NCI-H524 (cell line): ENCODE data around the gene STIMATE.

Experiments
- DNase-seq, 2 experiments: peaks; one replicate each; lab custom pipeline; 2025; lab: John Stamatoyannopoulos, UW

Gene STIMATE

DNA sequence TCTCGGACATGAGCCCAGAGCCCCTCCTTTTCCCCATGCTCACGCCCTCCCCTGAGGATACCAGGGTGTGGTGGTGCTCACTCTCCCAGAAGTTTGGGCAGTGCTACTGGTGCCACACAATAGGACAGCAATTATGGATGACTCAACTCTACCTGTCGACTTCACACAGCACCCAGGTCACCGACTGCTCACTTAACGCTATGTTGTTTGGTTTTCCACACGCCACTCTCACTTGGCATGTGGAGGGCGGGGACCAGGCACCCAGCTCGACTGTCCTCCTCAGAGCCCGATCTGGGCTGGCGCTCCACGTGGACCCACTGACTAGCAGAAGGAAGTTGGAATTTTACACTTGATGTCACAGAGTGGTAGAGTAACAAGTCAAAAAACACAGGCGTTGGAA, 30.9 kb downstream of the STIMATE start:
- DNase-seq, result no peak

DNA sequence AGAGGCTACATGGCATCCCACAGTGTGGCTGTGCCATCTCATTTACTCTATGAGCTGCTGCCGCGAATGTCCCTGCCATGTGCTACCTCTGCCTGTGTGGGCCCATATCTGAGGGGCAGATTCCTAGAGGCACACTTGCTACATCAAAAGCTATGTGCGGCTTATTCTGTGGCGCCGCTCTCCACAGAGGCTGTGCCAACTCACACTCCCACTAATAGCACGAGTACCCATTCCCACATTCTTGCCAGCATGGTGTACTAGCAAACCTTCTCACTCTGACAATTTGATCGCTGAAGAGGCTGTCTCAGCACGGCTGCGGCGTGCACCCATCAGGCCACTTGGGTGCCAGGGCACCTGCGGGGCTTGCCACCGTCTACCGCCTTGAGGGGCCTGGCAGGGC, 31.4 kb downstream of the STIMATE start:
- DNase-seq, result no peak

- DNase-seq, result peak in 1 of 2 experiments; percentile 68
These were observed 37.0 kb downstream of the STIMATE start for GRCh38 chr3:52860424-52860768.

DNA sequence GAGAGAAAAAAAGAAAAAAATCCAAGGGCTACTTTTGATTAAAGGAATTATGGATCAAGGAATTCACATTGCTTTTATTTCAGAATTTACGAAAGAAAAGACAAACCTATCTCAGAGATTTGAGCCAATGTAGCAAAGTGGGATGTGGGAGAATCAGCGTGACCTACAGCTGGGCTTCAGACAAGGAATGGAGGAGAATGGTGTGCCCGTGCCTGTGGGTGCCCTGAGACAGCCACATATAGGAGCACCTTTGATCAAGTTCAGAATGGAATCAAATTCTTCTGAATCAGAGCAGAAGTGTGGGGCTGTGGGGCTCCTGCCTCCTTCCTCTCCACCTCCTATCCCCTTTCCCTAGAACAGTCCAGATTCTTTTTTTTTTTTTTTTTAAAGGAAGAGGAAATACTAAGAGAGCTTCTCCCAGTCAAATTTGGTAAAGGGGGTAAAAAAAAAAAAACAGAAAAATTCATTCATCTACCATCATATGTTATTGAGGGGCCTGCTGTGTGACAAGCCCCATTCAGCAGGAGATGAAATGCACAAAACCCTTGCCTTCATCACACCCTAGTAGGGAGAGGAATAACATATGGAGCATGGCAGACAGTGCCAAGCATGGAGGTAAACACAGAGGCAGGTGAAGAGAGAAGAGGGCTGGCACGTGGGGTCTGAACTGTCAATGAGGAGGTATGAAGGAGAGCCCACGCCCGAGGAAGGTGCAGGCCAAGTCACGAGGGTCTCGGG, 37.5 kb downstream of the STIMATE start:
- no peak for DNase-seq

DNA sequence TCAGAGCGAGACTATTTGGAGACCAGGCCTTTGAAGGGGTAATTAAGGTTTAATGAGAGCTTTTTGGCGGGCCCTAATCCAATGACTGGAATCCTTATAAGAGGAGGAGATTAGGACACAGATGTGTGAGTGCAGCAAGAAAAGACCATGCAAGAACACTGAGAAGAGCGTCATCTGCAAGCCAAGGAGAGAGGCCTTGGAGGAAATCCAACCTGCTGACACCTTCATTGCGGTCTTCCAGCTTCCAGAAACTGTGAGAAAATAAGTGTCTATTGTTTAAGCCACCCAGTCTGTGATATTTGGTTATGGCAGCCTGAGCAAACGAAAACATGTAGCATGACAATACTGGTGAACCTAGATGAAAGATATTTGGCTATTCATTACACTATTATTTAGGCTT, 39.5 kb downstream of the STIMATE start:
- DNase-seq, result peak; percentile 85 to 96

DNA sequence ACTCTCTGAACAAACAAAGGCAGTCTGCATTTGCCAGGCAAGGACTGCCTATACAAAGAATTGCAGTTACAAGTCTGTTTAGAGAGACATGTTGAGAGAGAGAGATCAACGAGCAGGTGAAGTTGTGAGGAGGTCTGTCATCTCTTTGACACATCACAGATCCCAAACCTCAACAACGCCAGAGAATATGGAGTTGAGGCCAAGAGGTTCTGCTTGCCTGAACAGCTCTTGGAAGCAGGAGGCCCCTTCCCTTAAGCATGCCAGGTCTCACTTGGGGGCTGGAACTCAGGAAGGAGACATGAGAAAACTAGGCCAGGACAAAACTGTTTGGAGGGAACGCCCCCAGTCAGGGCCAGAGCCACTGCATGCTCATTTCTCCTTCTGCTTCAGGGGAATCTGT, 40.2 kb downstream of the STIMATE start:
- DNase-seq, result no peak

DNA sequence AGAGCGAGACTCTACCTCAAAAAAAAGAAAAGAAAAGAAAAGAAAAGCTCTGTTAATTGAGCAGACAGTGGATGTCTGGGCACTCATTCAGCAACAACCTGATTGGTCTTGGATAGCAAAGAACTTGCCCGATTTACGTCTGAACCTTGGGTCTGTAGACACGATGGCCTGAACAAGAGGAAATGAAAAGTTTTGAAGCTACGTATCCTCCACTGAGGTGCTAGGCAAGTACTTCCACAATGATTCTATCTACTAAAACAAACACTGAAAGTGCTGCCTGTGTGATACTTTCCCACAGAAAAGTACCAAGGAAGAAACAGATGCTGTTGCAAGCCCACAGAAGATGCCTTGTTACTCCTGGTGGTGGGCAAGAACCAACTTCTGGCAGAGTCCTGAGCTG, 40.7 kb downstream of the STIMATE start:
- DNase-seq, result no peak

DNA sequence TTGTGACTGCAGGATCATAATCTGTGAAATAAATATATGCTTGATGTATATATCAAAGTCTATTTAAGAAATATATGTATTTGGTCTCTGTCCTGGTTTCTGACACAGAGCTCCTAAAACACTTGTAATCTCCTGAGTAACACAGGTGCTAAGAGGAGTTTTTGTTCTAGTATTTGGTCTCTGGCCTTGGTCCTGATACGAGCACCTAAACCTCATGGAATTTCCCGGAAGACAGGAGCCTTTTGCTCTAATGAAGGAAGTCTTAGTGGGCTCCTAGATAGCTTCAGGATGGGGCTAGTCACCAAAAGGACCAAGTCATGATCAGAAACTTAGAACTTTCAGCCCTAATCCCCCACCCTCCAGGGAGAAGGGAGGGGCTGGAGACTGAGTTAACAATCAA, 43.3 kb downstream of the STIMATE start:
- no peak for DNase-seq

DNA sequence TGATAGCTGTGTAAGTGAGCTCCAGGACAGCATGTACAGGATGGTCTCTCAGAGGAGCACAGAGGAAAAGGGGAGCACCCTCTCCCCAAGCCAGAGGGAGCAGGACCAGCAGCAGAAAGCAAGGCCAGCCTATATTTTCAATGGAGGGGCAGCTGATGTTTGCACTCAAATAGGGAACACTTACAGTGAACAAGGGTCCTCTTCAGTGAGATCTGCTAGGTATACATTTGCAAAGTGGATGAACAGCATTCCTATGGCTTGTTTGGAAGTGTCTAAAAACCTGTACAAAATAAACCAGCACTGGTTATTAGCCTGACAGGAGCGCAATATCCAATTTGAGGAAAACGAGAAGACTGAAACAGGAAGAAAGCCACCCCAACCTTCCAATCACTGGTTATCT, 44.9 kb downstream of the STIMATE start:
- DNase-seq, result no peak

DNA sequence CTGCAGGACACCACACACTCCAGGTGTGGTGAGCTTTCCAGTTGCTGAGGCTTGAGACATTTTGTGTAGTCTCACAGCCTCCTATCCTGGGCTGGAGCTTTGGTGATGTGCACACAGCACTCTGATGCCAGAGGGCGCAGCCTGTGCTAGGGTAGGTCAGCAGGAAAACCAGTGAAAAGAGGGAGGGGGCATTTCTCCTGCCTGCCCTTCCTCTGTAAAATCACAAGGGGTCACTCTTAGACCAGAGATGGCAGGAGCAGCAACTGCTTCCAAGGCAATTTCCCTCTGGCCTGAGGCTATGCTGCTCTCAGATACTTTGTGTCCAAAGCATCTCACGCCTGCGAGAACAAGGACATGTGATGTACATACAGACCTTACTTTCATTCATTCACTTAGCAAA, 46.0 kb downstream of the STIMATE start:
- peak in 1 of 2 experiments; percentile 66 for DNase-seq

DNA sequence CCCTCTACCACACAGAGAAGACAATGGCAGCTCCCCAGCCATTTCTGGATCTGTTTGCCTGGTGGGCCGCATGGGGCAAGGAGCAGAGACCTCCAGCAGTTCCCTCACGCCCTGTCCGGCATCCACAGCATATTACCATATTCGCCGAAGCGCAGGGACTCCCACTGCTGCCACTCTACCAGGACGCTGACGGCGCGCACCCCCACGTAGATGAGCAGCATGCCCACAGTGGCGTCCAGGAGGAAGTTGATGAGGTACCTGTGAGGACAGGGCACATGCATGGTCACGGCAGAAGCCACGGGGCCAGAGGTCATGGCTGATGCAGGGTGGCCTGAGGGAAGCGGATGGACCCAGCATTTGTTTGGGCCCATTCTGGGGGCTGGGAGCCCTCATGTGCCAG, 47.7 kb downstream of the STIMATE start:
- DNase-seq, result no peak

DNA sequence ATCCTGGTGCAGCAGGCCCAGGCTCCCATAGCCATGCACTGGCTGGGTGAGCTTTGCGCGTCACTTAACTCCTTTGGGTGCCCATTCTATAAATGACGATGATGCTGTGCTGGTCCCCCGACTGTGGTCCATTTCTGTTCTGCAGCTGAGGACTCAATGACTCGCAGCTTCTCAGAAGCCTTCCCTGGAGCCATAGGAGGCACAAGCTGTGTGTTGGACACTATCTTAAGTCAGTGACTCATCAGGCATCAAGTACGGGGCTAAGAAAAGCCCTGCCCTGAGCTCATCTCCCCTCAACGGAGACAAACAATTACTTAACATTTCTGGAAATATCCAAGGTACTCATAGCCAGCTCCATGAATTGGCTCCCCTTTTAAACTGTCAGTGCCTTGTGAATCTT, 48.7 kb downstream of the STIMATE start:
- no peak for DNase-seq

DNA sequence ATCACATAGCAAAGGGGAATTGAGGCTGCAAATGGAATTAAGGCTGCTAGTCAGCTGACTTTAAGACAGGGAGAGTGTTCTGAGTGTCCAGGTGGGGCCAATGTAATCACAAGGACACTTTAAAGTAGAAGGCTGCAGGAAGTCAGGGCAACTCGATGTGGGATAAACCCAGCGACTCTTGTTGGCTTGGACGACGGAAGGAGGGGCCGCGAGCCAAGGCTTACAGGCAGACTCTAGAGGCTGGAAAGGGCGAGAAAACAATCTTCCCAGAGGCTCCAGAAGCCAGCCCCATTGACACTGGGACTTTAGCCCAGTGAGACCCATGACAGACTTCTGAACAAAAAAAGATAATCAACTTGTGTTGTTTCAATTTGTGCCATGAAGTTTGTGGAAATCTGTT, 49.6 kb downstream of the STIMATE start:
- DNase-seq, result no peak

DNA sequence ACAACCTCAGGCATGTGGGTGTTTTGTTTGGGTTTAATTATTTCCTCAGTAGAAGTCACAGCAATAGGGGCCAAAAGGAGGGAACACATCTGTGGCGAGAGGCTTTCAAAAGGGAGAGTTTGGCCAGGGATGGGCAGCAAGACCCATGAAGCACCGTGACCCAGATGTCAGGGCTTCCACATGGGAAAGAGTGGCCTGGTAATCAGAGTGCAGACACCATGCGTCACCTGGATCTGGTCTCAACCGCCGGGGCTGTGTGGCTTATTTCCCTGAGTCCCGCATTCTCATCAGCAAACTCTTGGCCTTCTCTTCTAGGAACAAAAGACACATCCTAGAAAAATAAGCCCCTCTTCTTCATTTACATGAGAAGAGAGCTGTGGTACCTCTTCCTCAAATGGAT, 50.1 kb downstream of the STIMATE start:
- no peak for DNase-seq

- DNase-seq, result peak; percentile 17 to 71
These were observed 50.8 kb downstream of the STIMATE start for GRCh38 chr3:52846432-52846965.

DNA sequence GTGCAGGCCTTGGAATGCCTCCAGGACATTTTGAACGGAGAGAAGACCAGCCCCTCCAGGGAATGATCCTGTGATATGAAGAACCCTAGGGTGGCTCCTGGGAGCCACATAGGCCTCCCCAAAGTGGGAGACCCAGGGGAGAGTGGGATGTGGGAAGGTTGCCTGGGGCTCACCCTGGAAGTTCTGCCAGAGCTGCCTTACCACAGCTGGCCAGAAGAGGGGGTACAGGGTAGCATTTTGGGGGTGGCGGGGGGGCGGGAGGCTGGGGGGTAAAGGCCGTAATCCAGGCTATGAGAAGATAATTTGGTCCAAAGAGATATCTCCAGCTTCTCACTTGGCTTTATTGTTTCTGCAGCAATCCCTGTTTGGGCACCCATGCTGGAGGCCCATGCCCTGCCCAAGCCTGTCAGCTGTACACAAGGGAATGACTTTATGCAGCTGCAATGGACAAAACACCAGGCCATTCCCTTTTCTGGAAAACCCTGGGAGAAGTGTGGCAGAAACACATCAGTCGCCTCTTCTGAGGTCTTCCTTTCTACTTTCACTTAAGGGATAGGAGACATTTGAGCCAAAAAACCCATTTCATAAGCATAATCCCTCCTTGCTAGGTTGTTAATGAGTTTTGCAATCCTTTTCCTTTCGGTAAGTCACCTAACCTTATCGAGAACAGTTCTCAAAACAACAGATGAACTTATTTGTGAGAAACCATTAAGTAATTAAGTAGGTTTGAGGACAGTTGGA, 51.5 kb downstream of the STIMATE start:
- DNase-seq, result peak in 1 of 2 experiments; percentile 54

DNA sequence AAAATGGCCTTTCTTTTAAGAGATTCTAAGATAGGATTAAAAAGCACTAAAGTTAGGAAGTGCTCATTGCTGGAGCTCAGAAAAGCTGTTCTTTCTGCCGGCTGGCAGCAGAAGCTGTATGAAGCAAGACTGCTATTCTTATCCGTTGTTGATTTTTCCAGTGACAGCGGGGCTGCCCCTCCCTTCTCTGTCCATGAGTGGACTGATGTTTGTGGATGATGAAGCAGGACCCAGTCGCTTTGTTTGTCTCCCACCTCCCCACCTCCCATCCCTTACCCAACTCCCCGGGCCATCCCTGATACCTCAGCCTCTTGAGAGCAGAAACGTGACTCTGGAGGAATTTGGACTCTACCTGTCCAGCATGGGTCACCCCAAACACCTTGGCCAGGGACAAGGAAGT, 52.2 kb downstream of the STIMATE start:
- no peak for DNase-seq

- DNase-seq, result no peak
These were observed 52.9 kb downstream of the STIMATE start for GRCh38 chr3:52844290-52844975.

DNA sequence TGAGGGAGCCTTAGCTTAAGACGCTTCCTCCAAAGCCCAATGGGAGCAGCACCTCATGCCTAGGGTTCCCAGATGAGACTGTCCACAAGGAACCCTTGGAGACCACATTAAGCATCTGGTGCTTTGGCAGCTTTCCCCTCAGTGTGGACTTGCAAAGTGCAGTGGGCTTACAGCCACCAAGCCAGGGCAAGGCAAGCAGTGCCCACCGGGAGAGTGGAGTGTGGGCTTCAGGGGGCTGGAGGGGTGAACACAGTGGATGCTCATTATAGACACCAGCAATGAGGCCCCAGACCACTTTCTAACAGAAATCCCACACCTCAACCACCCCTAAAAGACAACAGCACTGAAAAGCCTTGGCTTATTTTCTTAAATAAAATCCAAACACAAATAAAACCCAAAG, 53.5 kb downstream of the STIMATE start:
- no peak for DNase-seq

- no peak for DNase-seq
These were observed 54.1 kb downstream of the STIMATE start for GRCh38 chr3:52843108-52843865.

- DNase-seq, result no peak
These were observed 54.9 kb downstream of the STIMATE start for GRCh38 chr3:52842424-52842823.

DNA sequence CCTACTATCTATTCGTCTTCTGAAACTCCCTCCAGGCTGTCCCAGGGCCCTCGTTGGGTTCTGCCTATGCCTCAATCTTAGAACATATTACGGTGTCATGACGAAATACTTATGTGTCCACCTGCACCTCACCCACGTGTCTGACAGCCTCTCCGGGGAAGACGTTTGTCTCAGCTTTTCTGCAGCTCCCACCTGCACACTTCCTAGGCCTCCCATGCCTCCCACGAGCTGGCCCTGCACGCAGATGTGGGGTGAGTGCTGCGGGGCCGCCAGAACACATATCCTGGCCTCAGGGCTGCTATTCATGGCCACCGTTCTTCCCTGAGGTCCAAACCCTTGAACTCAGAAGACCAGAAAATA, 55.4 kb downstream of the STIMATE start:
- DNase-seq, result no peak
